Smooth muscle cell (in vitro differentiated cells): ENCODE results near the gene VANGL1. TPM values are rescaled to one million over a fixed set of nuclear protein-coding genes. Genes with fewer than 3 reads are reported as not detected.

Experiments
- DNase-seq: peaks from one replicate; lab custom pipeline; 2025; ENCODE audit not compliant: unreplicated experiment; lab: John Stamatoyannopoulos, UW
- H2AFZ ChIP-seq: fragments of 200-600 bp; sonication (generic); 2 replicates; pipeline ENCODE4 v1.6.0; 2016; ENCODE audit warnings: antibody characterized with exemption, low read depth, mild to moderate bottlenecking
- H3F3A ChIP-seq: fragments of 200-600 bp; sonication (generic); 2 replicates; pipeline ENCODE4 v1.6.0; 2017; ENCODE audit warnings: antibody characterized with exemption, low read depth
- H3K27ac ChIP-seq: fragments of 200-600 bp; sonication (generic); 2 replicates; pipeline ENCODE4 v1.5.1; 2016; ENCODE audit warnings: low read depth, mild to moderate bottlenecking
- H3K27me3 ChIP-seq: fragments of 200-600 bp; sonication (generic); 2 replicates; pipeline ENCODE4 v1.6.1; 2016; ENCODE audit warnings: low read depth, mild to moderate bottlenecking
- H3K36me3 ChIP-seq: fragments of 200-600 bp; sonication (generic); 2 replicates; pipeline ENCODE4 v1.5.1; 2016; ENCODE audit warnings: low read depth
- H3K4me1 ChIP-seq: fragments of 200-600 bp; sonication (generic); 2 replicates; pipeline ENCODE4 v1.5.1; 2016; ENCODE audit warnings: low read depth
- H3K4me2 ChIP-seq: fragments of 200-600 bp; sonication (generic); 2 replicates; pipeline ENCODE4 v1.6.0; 2016; ENCODE audit warnings: mild to moderate bottlenecking
- H3K4me3 ChIP-seq: fragments of 200-600 bp; sonication (generic); 2 replicates; pipeline ENCODE4 v1.5.1; 2016; ENCODE audit warnings: mild to moderate bottlenecking
- H3K79me2 ChIP-seq: fragments of 200-600 bp; sonication (generic); 2 replicates; pipeline ENCODE4 v1.6.0; 2016; ENCODE audit warnings: low read depth, mild to moderate bottlenecking
- H3K9ac ChIP-seq: fragments of 200-600 bp; sonication (generic); 2 replicates; pipeline ENCODE4 v1.6.0; 2016; ENCODE audit warnings: low read depth
- H3K9me3 ChIP-seq: fragments of 200-600 bp; sonication (generic); replicated peaks from 2 replicates; pipeline ENCODE4 v1.5.1; 2016; ENCODE audit warnings: low read depth
- H4K20me1 ChIP-seq: fragments of 200-600 bp; sonication (generic); 2 replicates; pipeline ENCODE4 v1.6.0; 2016; ENCODE audit warnings: low read depth
- WGBS: methylation state at CpG from one replicate; pipeline ENCODE4 v1.1.7; 2016; ENCODE audit warnings: low lambda C conversion rate; 5-methylcytosine and 5-hydroxymethylcytosine counted together
- polyA plus RNA-seq: library from polyadenylated mRNA; unstranded; fragments of >200 nt; fragmentation: Nextera tagmentation; extraction: Ambion mirVana; gene quantifications from 2 replicates; pipeline ENCODE4 v1.2.1, GENCODE V29; 2016
- small RNA-seq: library from RNA; depleted of rRNA; stranded (forward); fragments of <200 nt; gene quantifications from one replicate; pipeline ENCODE3, GENCODE V24; 2014
- total RNA-seq: library from RNA; depleted of rRNA; stranded (reverse); fragments of >200 nt; gene quantifications from 2 replicates; pipeline ENCODE4 v1.2.3, GENCODE V29; 2014
- TF ChIP-seq, protein P1 (sequence below): fragments of 200-600 bp; sonication (generic); IDR thresholded peaks from 2 replicates; pipeline ENCODE4 v1.5.1; 2017; ENCODE audit warnings: borderline replicate concordance, mild to moderate bottlenecking, antibody characterized with exemption; ENCODE audit not compliant: insufficient read depth, poor library complexity, severe bottlenecking

Gene VANGL1
- total and polyA plus RNA-seq, 2 experiments from 2014 or later, result 5.5 to 12.2 TPM

DNA sequence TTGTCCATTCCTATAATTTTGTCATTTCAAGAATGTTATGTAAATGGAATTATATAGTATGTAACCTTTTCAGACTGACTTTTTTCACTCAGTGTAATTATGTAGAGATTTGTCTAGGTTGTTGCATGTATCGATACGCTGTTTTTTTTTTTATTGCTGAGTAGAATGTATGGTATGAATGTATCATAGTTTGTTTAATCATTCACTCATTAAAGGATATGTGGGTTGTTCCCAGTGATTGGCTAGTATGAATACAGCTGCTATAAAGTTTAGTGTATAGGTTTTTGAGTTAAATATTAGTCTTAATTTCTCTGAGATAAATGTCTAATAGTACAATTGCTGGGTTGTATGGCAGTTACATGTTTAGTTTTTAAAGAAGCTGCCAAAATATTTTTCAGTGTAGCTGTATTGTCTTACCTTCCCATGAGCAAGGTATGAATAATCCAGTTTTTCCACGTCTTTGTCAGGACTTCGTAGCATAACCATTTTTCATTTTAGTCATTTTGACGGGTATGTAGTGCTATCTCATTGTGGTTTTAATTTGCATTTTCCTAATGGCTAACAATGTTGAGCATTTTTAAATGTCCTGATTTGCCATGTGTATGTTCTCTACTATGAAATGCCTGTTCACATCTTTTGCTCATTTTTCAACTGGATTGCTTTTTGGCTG is 104.4 kb downstream of the VANGL1 start:
- DNase-seq, result no peak
- Histone ChIP-seq H3K36me3 (no peaks in the 10 kb centered on the region), H3K27ac (peak overlapping the region; percentile 19), H4K20me1 (no peaks in the 10 kb centered on the region), H3K9ac (no peak overlapping the region), H3K27me3 (no peaks in the 10 kb centered on the region), H3K79me2 (no peaks in the 10 kb centered on the region), H3K9me3 (no peaks in the 10 kb centered on the region), H3K4me1 (peaks cover 5% of the 10 kb centered on the region), H3F3A (peaks cover 4% of the 10 kb centered on the region), H2AFZ (no peak overlapping the region), H3K4me2 (no peak overlapping the region), H3K4me3 (no peak overlapping the region)
- TF ChIP-seq, protein P1, sequence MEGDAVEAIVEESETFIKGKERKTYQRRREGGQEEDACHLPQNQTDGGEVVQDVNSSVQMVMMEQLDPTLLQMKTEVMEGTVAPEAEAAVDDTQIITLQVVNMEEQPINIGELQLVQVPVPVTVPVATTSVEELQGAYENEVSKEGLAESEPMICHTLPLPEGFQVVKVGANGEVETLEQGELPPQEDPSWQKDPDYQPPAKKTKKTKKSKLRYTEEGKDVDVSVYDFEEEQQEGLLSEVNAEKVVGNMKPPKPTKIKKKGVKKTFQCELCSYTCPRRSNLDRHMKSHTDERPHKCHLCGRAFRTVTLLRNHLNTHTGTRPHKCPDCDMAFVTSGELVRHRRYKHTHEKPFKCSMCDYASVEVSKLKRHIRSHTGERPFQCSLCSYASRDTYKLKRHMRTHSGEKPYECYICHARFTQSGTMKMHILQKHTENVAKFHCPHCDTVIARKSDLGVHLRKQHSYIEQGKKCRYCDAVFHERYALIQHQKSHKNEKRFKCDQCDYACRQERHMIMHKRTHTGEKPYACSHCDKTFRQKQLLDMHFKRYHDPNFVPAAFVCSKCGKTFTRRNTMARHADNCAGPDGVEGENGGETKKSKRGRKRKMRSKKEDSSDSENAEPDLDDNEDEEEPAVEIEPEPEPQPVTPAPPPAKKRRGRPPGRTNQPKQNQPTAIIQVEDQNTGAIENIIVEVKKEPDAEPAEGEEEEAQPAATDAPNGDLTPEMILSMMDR, result no peak
- 84% methylated on average over 5 of the region's 5 CpGs for WGBS

Small RNA genes within 50 kb of the gene (small RNA-seq; reads per million reads assigned to genes)
- gene RF00406, result 0.58 reads per million, percentile 20 among the genes with 10 or more reads in this experiment
- not detected for gene RN7SL420P

Other genes with a start within 250 kb of the VANGL1 start
- not detected in 2 replicates for gene CASQ2, start 126.7 kb downstream of the VANGL1 start, total RNA-seq
- gene CASQ2, start 126.7 kb downstream of the VANGL1 start, polyA plus RNA-seq, result not detected in 2 replicates
- gene NHLH2, start 199.2 kb downstream of the VANGL1 start, total RNA-seq, result 0.54 and 0.90 TPM in 2 replicates
- 0.30 and 0.46 TPM in 2 replicates for gene NHLH2, start 199.2 kb downstream of the VANGL1 start, polyA plus RNA-seq